Measurements from ENCODE around the gene HEATR1. TPM values are rescaled to one million over a fixed set of nuclear protein-coding genes. Genes with fewer than 3 reads are reported as not detected.

HEATR1 gene
- total RNA-seq, 3 donors from 2014 or later: 22.0 to 27.2 (median 22.9) TPM

DNA sequence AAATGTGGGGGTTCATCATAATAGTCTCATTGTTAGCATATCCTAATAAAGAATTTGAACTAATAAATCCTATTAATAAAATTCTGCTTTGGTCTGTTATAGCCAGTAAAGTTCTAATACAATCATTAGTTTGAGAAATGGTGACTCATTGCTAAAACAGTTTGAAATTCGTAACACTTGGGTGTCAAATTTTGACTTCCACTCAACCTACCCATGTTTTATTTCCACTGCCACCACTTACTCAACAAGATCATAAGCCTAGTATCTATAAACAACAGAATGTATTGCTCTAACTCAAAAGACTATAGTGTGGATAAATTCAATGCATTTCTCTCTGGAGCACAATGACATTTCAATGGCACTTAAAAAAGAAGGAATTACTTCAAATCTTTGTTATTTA lies 51.4 kb downstream of the HEATR1 start:
- Histone ChIP-seq H3K4me3 (no peak overlapping the region), H3K9me3 (no peaks in the 10 kb centered on the region), H3K4me1 (ENCODE audit: low read depth) (no peaks in the 10 kb centered on the region), H3K36me3 (ENCODE audit: low read depth) (peaks cover 13% of the 10 kb centered on the region)
- DNase-seq (no peak), ATAC-seq (no peak)
- intact Hi-C loops (cut with DNase I, micrococcal nuclease): no loop called here
- TF ChIP-seq, protein P1, sequence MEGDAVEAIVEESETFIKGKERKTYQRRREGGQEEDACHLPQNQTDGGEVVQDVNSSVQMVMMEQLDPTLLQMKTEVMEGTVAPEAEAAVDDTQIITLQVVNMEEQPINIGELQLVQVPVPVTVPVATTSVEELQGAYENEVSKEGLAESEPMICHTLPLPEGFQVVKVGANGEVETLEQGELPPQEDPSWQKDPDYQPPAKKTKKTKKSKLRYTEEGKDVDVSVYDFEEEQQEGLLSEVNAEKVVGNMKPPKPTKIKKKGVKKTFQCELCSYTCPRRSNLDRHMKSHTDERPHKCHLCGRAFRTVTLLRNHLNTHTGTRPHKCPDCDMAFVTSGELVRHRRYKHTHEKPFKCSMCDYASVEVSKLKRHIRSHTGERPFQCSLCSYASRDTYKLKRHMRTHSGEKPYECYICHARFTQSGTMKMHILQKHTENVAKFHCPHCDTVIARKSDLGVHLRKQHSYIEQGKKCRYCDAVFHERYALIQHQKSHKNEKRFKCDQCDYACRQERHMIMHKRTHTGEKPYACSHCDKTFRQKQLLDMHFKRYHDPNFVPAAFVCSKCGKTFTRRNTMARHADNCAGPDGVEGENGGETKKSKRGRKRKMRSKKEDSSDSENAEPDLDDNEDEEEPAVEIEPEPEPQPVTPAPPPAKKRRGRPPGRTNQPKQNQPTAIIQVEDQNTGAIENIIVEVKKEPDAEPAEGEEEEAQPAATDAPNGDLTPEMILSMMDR (IDR thresholded peaks at IDR 0.05): no peak

- TF ChIP-seq, protein P1 (IDR thresholded peaks at IDR 0.05): no peak
- no peak for DNase-seq
- Histone ChIP-seq H3K4me3 (no peak overlapping the region), H3K9me3 (no peaks in the 10 kb centered on the region), H3K36me3 (ENCODE audit: low read depth) (peaks cover 13% of the 10 kb centered on the region), H3K4me1 (ENCODE audit: low read depth) (no peaks in the 10 kb centered on the region)
- no peak for ATAC-seq
- intact Hi-C loops (cut with DNase I, micrococcal nuclease): no loop called here
Observed at GRCh38 chr1:236552096-236552495, 52.2 kb downstream of the HEATR1 start.

- TF ChIP-seq, protein P1 (IDR thresholded peaks at IDR 0.05): no peak
- H3K9me3 ChIP-seq: no peaks in the 10 kb centered on the region
- H3K4me3 ChIP-seq: no peak overlapping the region
- DNase-seq (no peak), ATAC-seq (no peak)
- intact Hi-C loops (cut with DNase I, micrococcal nuclease): no loop called here
- H3K36me3 ChIP-seq (ENCODE audit: low read depth): peaks cover 8% of the 10 kb centered on the region
- H3K4me1 ChIP-seq (ENCODE audit: low read depth): no peaks in the 10 kb centered on the region
Observed at GRCh38 chr1:236550961-236551851, 53.1 kb downstream of the HEATR1 start.

DNA sequence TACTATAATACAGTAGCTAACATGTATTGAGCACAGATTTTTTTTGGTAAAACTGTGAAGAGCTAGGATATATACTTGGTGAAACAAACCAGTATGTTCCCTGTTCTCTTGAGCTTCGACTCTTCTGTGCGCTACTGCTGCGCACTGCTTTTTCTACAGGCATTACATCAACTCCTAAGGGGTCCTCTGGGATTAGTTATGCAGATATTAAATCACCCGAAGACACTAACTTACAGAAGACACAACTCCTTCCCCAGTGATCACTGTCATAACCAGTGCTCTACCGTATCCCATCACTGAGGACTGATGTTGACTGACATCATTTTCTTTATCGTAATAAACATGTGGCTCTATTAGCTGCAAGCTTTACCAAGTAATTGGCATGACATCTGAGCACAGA lies 55.9 kb downstream of the HEATR1 start:
- DNase-seq (no peak), ATAC-seq (no peak)
- Histone ChIP-seq H3K9me3 (no peaks in the 10 kb centered on the region), H3K4me1 (ENCODE audit: low read depth) (no peaks in the 10 kb centered on the region), H3K36me3 (ENCODE audit: low read depth) (no peaks in the 10 kb centered on the region), H3K4me3 (no peak overlapping the region)
- intact Hi-C loops (cut with DNase I, micrococcal nuclease): no loop called here
- TF ChIP-seq, protein P1 (IDR thresholded peaks at IDR 0.05): no peak

- intact Hi-C loops (cut with DNase I, micrococcal nuclease): no loop called here
- no peak for DNase-seq
- ATAC-seq: peak; percentile 31
- TF ChIP-seq, protein P1 (IDR thresholded peaks at IDR 0.05): no peak
- Histone ChIP-seq H3K4me3 (no peak overlapping the region), H3K9me3 (no peaks in the 10 kb centered on the region), H3K36me3 (ENCODE audit: low read depth) (no peaks in the 10 kb centered on the region), H3K4me1 (ENCODE audit: low read depth) (no peaks in the 10 kb centered on the region)
Observed at GRCh38 chr1:236545621-236546169, 58.6 kb downstream of the HEATR1 start.
